Stomach (tissue), 9 donors: ENCODE results near the gene MCEMP1. TPM values are rescaled to one million over a fixed set of nuclear protein-coding genes. Genes with fewer than 3 reads are reported as not detected.
A peak's percentile ranks its signal among the peaks of the same experiment; 100 is the strongest.

Source experiments
- DNase-seq, 2 donors: peaks; one replicate each; pipeline versions ENCODE4 v3.0.0 to v3.0.0-alpha.2; 2013 to 2019
- H3K27ac ChIP-seq, 5 donors: fragments of 200-600 bp in 4 of 5; sonication (generic) in 4 of 5; one replicate each; pipeline ENCODE4 v1.5.1; 2013 to 2019; ENCODE audit warnings: mild to moderate bottlenecking in 1 of 5, moderate library complexity in 1 of 5
- H3K27me3 ChIP-seq, 3 donors: fragments of 200-600 bp; sonication (generic); one replicate each; pipeline ENCODE4 v1.5.1; 2017 to 2019; ENCODE audit warnings: mixed run types in 1 of 3
- H3K36me3 ChIP-seq, 4 donors: fragments of 200-600 bp; sonication (generic); 1 replicate in 3 of 4; 2 replicates in 1 of 4; pipeline ENCODE4 v1.5.1; 2016 to 2019
- H3K4me1 ChIP-seq, 4 donors: fragments of 200-600 bp; sonication (generic); one replicate each; pipeline ENCODE4 v1.5.1; 2016 to 2019
- H3K4me3 ChIP-seq, 4 donors: fragments of 200-600 bp; sonication (generic) in 3 of 4; one replicate each; pipeline ENCODE4 v1.5.1; 2016 to 2019; ENCODE audit warnings: mild to moderate bottlenecking in 1 of 4
- H3K9me3 ChIP-seq, 4 donors: fragments of 200-600 bp; sonication (generic); one replicate each; pipeline ENCODE4 v1.5.1; 2016 to 2019
- CTCF ChIP-seq, 7 experiments: fragments of 450-650 bp in 4 of 7; fragments of 200-600 bp in 3 of 7; sonication (generic) in 3 of 7; IDR thresholded peaks; one replicate each; pipeline ENCODE4 v1.5.1; 2016 to 2019; ENCODE audit warnings: antibody characterized with exemption in 7 of 7, control low read depth in 2 of 7, mild to moderate bottlenecking in 1 of 7
- EP300 ChIP-seq: sonication (generic); formaldehyde crosslinking; IDR thresholded peaks from one replicate; pipeline ENCODE4 v1.6.1; 2017; ENCODE audit warnings: antibody characterized with exemption
- POLR2A ChIP-seq, 4 donors: fragments of 450-650 bp; IDR thresholded peaks; one replicate each; pipeline ENCODE4 v1.6.1; 2016; ENCODE audit warnings: antibody characterized with exemption in 4 of 4, control low read depth in 2 of 4, mild to moderate bottlenecking in 1 of 4, moderate library complexity in 1 of 4
- POLR2AphosphoS5 ChIP-seq, 3 donors: sonication (generic); formaldehyde crosslinking; IDR thresholded peaks; one replicate each; pipeline ENCODE4 v1.6.1; 2016; ENCODE audit warnings: antibody characterized with exemption in 3 of 3
- WGBS, 5 donors: extraction: QIAGEN DNeasy Blood & Tissue Kit in 3 of 5; methylation state at CpG; one replicate each; pipeline versions ENCODE4 v1.1.5 to v1.1.7; 2013 to 2018; 5-methylcytosine and 5-hydroxymethylcytosine counted together
- intact Hi-C: fragments of 100-400 bp; cut with DNase I; formaldehyde crosslinking; loops from one replicate; pipeline ENCODE4 v1.15.1; 2023; ENCODE audit warnings: low total_unique reads
- polyA plus RNA-seq, 3 donors: library from polyadenylated mRNA; stranded (reverse); fragments of 200-250 nt; gene quantifications; one replicate each; pipeline ENCODE4 v1.2.3, GENCODE V29; 2013
- total RNA-seq, 5 donors: library from RNA; depleted of rRNA; stranded (reverse); fragments of >200 nt; gene quantifications; one replicate each; pipeline versions ENCODE4 v1.1.0 to v1.2.3, GENCODE V29; 2014 to 2016
- donor health status: healthy with polysubstance abuse.
- donor health status: Bipolar disorder and iron deficiency.
- donor health status: healthy.

Gene MCEMP1
- total and polyA plus RNA-seq, 8 donors: 0.37 to 9.1 (median 0.94) TPM; not detected in 2

GRCh38 chr19:7672522-7672921 is 4.4 kb upstream of the MCEMP1 start:
- peaks cover 0 to 7% (median 0%) of the 10 kb centered on the region in 4 donors for H3K9me3 ChIP-seq
- H3K36me3 ChIP-seq: no peaks in the 10 kb centered on the region
- H3K4me3 ChIP-seq: no peak overlapping the region
- no peak overlapping the region for H3K27ac ChIP-seq
- H3K4me1 ChIP-seq: peaks cover 0 to 13% (median 4%) of the 10 kb centered on the region in 4 donors
- WGBS, 5 donors: 41 to 56% (median 44%) methylated on average over 6 to 9 of the region's 9 CpGs
- TF ChIP-seq POLR2A (IDR thresholded peaks at IDR 0.05) (no peak), POLR2AphosphoS5 (IDR thresholded peaks at IDR 0.05) (no peak), EP300 (no peak), CTCF (IDR thresholded peaks at IDR 0.05) (no peak)
- no peak for DNase-seq
- H3K27me3 ChIP-seq: peaks cover 0 to 77% (median 40%) of the 10 kb centered on the region in 3 donors
- intact Hi-C loops: no loop called here

GRCh38 chr19:7674010-7675005 is 2.6 kb upstream of the MCEMP1 start:
- peaks cover 0 to 7% (median 0%) of the 10 kb centered on the region in 4 donors for H3K9me3 ChIP-seq
- H3K27me3 ChIP-seq: peaks cover 0 to 86% (median 47%) of the 10 kb centered on the region in 3 donors
- DNase-seq: peak; percentile 70 to 78
- peaks cover 0 to 13% (median 4%) of the 10 kb centered on the region in 4 donors for H3K4me1 ChIP-seq
- peak overlapping the region in 2 of 5 donors; percentile 46 to 50 for H3K27ac ChIP-seq
- 43 to 57% (median 54%) methylated on average over 15 to 21 of the region's 21 CpGs for whole genome bisulfite sequencing, 5 donors
- intact Hi-C loops: no loop called here
- TF ChIP-seq CTCF (IDR thresholded peaks at IDR 0.05) (no peak), POLR2A (IDR thresholded peaks at IDR 0.05) (no peak), EP300 (no peak), POLR2AphosphoS5 (IDR thresholded peaks at IDR 0.05) (no peak)
- H3K4me3 ChIP-seq: no peak overlapping the region
- H3K36me3 ChIP-seq: no peaks in the 10 kb centered on the region

GRCh38 chr19:7676376-7676775 is 514 bp upstream of the MCEMP1 start:
- peak overlapping the region in 1 of 4 donors; percentile 20 for H3K4me3 ChIP-seq
- intact Hi-C loops: no loop called here
- WGBS, 5 donors: 34 to 42% (median 38%) methylated on average over 5 to 7 of the region's 7 CpGs
- DNase-seq: no peak
- peaks cover 0 to 16% (median 12%) of the 10 kb centered on the region in 4 donors for H3K4me1 ChIP-seq
- H3K36me3 ChIP-seq: no peaks in the 10 kb centered on the region
- peak overlapping the region in 2 of 5 donors; percentile 38 to 66 for H3K27ac ChIP-seq
- peaks cover 0 to 76% (median 31%) of the 10 kb centered on the region in 3 donors for H3K27me3 ChIP-seq
- H3K9me3 ChIP-seq: peaks cover 0 to 7% (median 0%) of the 10 kb centered on the region in 4 donors
- TF ChIP-seq CTCF (IDR thresholded peaks at IDR 0.05): no peak

- H3K4me1 ChIP-seq: peaks cover 0 to 28% (median 24%) of the 10 kb centered on the region in 4 donors
- 40 to 55% (median 48%) methylated on average over 11 to 12 of the region's 12 CpGs for WGBS, 5 donors
- intact Hi-C loops: no loop called here
- peaks cover 0 to 62% (median 27%) of the 10 kb centered on the region in 3 donors for H3K27me3 ChIP-seq
- H3K27ac ChIP-seq: peak overlapping the region in 2 of 5 donors; percentile 20 to 66
- peak overlapping the region in 2 of 4 donors; percentile 20 to 24 for H3K4me3 ChIP-seq
- no peak for DNase-seq
- H3K9me3 ChIP-seq: peaks cover 0 to 7% (median 0%) of the 10 kb centered on the region in 4 donors
- H3K36me3 ChIP-seq: peaks cover 6 to 8% (median 7%) of the 10 kb centered on the region in 4 donors
- TF ChIP-seq POLR2A (IDR thresholded peaks at IDR 0.05): no peak
- TF ChIP-seq EP300: no peak
- no peak for TF ChIP-seq CTCF (IDR thresholded peaks at IDR 0.05)
Measured at GRCh38 chr19:7677669-7678311, 900 bp downstream of the MCEMP1 start.
